Subcutaneous abdominal adipose tissue (tissue), 5 donors: ENCODE measurements around the gene IGFL2.
"Not testable (repeated sequence)": the region's sequence is repeated elsewhere in the genome, so short reads cannot be mapped to it uniquely, and the experiment has no call there.

Experiments used
- H3K27ac ChIP-seq: one replicate; pipeline ENCODE4 v1.7.0; 2013; ENCODE audit warnings: low read depth, mild to moderate bottlenecking, inconsistent platforms, low read length, moderate library complexity
- H3K27me3 ChIP-seq, 5 donors: one replicate each; pipeline ENCODE4 v1.7.0; 2013; ENCODE audit warnings: low read length in 5 of 5, inconsistent platforms in 1 of 5; ENCODE audit not compliant: control insufficient read depth in 5 of 5, insufficient read depth in 4 of 5
- H3K36me3 ChIP-seq, 5 donors: one replicate each; pipeline ENCODE4 v1.7.0; 2013; ENCODE audit warnings: low read length in 5 of 5; ENCODE audit not compliant: control insufficient read depth in 5 of 5, insufficient read depth in 5 of 5
- H3K4me1 ChIP-seq, 5 donors: one replicate each; pipeline ENCODE4 v1.7.0; 2013; ENCODE audit warnings: low read length in 5 of 5, mild to moderate bottlenecking in 3 of 5, moderate library complexity in 1 of 5; ENCODE audit not compliant: control insufficient read depth in 5 of 5, insufficient read depth in 5 of 5
- H3K4me3 ChIP-seq, 5 donors: one replicate each; pipeline ENCODE4 v1.7.0; 2013; ENCODE audit warnings: low read length in 5 of 5, low read depth in 1 of 5
- H3K9ac ChIP-seq, 5 donors: one replicate each; pipeline ENCODE4 v1.7.0; 2013; ENCODE audit warnings: low read length in 5 of 5, mild to moderate bottlenecking in 4 of 5, moderate library complexity in 3 of 5
- H3K9me3 ChIP-seq, 5 donors: one replicate each; pipeline ENCODE4 v1.7.0; 2013; ENCODE audit warnings: low read length in 5 of 5; ENCODE audit not compliant: control insufficient read depth in 5 of 5
- donor health status: healthy.
- donor health status: healthy.
- donor health status: healthy.
- donor health status: healthy.
- donor health status: healthy.

IGFL2 gene

GRCh38 chr19:46195919-46196318, 47.9 kb downstream of the IGFL2 start:
- H3K9ac ChIP-seq, H3K36me3 ChIP-seq, H3K27ac ChIP-seq, H3K4me3 ChIP-seq, H3K4me1 ChIP-seq, H3K9me3 ChIP-seq: not testable (repeated sequence)
- peaks cover 14 to 29% (median 26%) of the 10 kb centered on the region in 5 donors for H3K27me3 ChIP-seq

- Histone ChIP-seq H3K27me3 (peaks cover 16 to 35% (median 22%) of the 10 kb centered on the region in 5 donors), H3K9me3 (no peaks in the 10 kb centered on the region), H3K27ac (no peak overlapping the region)
Measured at GRCh38 chr19:46196410-46197124, 48.5 kb downstream of the IGFL2 start.

GRCh38 chr19:46197314-46198070, 49.5 kb downstream of the IGFL2 start:
- no peak overlapping the region for H3K9ac ChIP-seq
- H3K27ac ChIP-seq = no peak overlapping the region
- no peak overlapping the region for H3K4me3 ChIP-seq
- peaks cover 16 to 35% (median 22%) of the 10 kb centered on the region in 5 donors for H3K27me3 ChIP-seq
- H3K36me3 ChIP-seq = no peaks in the 10 kb centered on the region
- peaks cover 0 to 5% (median 0%) of the 10 kb centered on the region in 5 donors for H3K4me1 ChIP-seq
- H3K9me3 ChIP-seq = no peaks in the 10 kb centered on the region

More at GRCh38 chr19:46196410-46197124, 48.5 kb downstream of the IGFL2 start:
- no peaks in the 10 kb centered on the region for H3K36me3 ChIP-seq
- H3K4me3 ChIP-seq = no peak overlapping the region
- H3K4me1 ChIP-seq = peaks cover 0 to 5% (median 0%) of the 10 kb centered on the region in 5 donors
- no peak overlapping the region for H3K9ac ChIP-seq

- H3K27ac ChIP-seq = no peak overlapping the region
Measured at GRCh38 chr19:46198756-46199155, 50.7 kb downstream of the IGFL2 start.

GRCh38 chr19:46201454-46202310, 53.6 kb downstream of the IGFL2 start:
- H3K9ac ChIP-seq = no peak overlapping the region
- H3K27ac ChIP-seq = no peak overlapping the region
- H3K27me3 ChIP-seq = peaks cover 16 to 23% (median 20%) of the 10 kb centered on the region in 5 donors
- H3K9me3 ChIP-seq = no peaks in the 10 kb centered on the region
- H3K4me1 ChIP-seq = peaks cover 0 to 6% (median 5%) of the 10 kb centered on the region in 5 donors
- H3K36me3 ChIP-seq = no peaks in the 10 kb centered on the region
- no peak overlapping the region for H3K4me3 ChIP-seq

More at GRCh38 chr19:46198756-46199155, 50.7 kb downstream of the IGFL2 start:
- Histone ChIP-seq H3K4me3 (no peak overlapping the region), H3K9me3 (no peaks in the 10 kb centered on the region), H3K4me1 (no peaks in the 10 kb centered on the region), H3K36me3 (no peaks in the 10 kb centered on the region), H3K27me3 (peaks cover 16 to 37% (median 23%) of the 10 kb centered on the region in 5 donors), H3K9ac (no peak overlapping the region)

- Histone ChIP-seq H3K4me1 (peaks cover 0 to 7% (median 6%) of the 10 kb centered on the region in 5 donors), H3K27ac (no peak overlapping the region), H3K4me3 (no peak overlapping the region)
Measured at GRCh38 chr19:46202426-46202825, 54.4 kb downstream of the IGFL2 start.

GRCh38 chr19:46202872-46203860, 55.1 kb downstream of the IGFL2 start:
- peaks cover 12 to 15% (median 13%) of the 10 kb centered on the region in 5 donors for H3K27me3 ChIP-seq
- H3K9ac ChIP-seq = no peak overlapping the region
- no peak overlapping the region for H3K27ac ChIP-seq
- H3K4me1 ChIP-seq = peaks cover 0 to 14% (median 14%) of the 10 kb centered on the region in 5 donors
- no peaks in the 10 kb centered on the region for H3K36me3 ChIP-seq
- H3K4me3 ChIP-seq = no peak overlapping the region
- H3K9me3 ChIP-seq = no peaks in the 10 kb centered on the region

More at GRCh38 chr19:46202426-46202825, 54.4 kb downstream of the IGFL2 start:
- H3K9me3 ChIP-seq = no peaks in the 10 kb centered on the region
- H3K9ac ChIP-seq = no peak overlapping the region
- H3K27me3 ChIP-seq = peaks cover 13 to 16% (median 15%) of the 10 kb centered on the region in 5 donors
- H3K36me3 ChIP-seq = no peaks in the 10 kb centered on the region

- peaks cover 9 to 15% (median 13%) of the 10 kb centered on the region in 5 donors for H3K27me3 ChIP-seq
- H3K4me3 ChIP-seq = no peak overlapping the region
- H3K9ac ChIP-seq = no peak overlapping the region
- H3K36me3 ChIP-seq = no peaks in the 10 kb centered on the region
- no peak overlapping the region for H3K27ac ChIP-seq
- peaks cover 0 to 18% (median 16%) of the 10 kb centered on the region in 5 donors for H3K4me1 ChIP-seq
- H3K9me3 ChIP-seq = no peaks in the 10 kb centered on the region
Measured at GRCh38 chr19:46204008-46204407, 56.0 kb downstream of the IGFL2 start.
